GM04504 (cell line): ENCODE measurements around the gene OR5M8.

ENCODE experiments used
- DNase-seq: peaks from one replicate; pipeline ENCODE4 v3.0.0-alpha.2; 2012; ENCODE audit warnings: low read depth

The OR5M8 gene

GRCh38 chr11:56491270-56491669, at the start of gene OR5M8:
TSS of gene OR5M8 (minus strand) at chr11:56491370. CDS start at chr11:56491370, 0 bp downstream.
- DNase-seq = no peak

GRCh38 chr11:56533054-56533740, 42.0 kb upstream of the OR5M8 start:
- no peak for DNase-seq

GRCh38 chr11:56531856-56532255, 40.7 kb upstream of the OR5M8 start:
- no peak for DNase-seq

GRCh38 chr11:56522008-56522407, 30.8 kb upstream of the OR5M8 start:
- DNase-seq = no peak

GRCh38 chr11:56513280-56513679, 22.1 kb upstream of the OR5M8 start:
- DNase-seq = no peak

- DNase-seq = no peak
Observed at GRCh38 chr11:56509439-56509838, 18.3 kb upstream of the OR5M8 start.

GRCh38 chr11:56497010-56497409, 5.8 kb upstream of the OR5M8 start:
- no peak for DNase-seq

- DNase-seq = no peak
Observed at GRCh38 chr11:56495117-56495516, 3.9 kb upstream of the OR5M8 start.

- no peak for DNase-seq
Observed at GRCh38 chr11:56486801-56487200, 4.4 kb downstream of the OR5M8 start.

- DNase-seq = no peak
Observed at GRCh38 chr11:56474729-56475235, 16.4 kb downstream of the OR5M8 start.

GRCh38 chr11:56473252-56473651, 17.9 kb downstream of the OR5M8 start, which contains the start of gene OR5M3:
TSS of gene OR5M3 (minus strand) at chr11:56473352. CDS start at chr11:56470497, 2,855 bp downstream.
- DNase-seq = no peak

GRCh38 chr11:56457076-56457475, 34.1 kb downstream of the OR5M8 start:
- DNase-seq = no peak

- DNase-seq = no peak
Observed at GRCh38 chr11:56453521-56453920, 37.6 kb downstream of the OR5M8 start.
